Smooth muscle cell (in vitro differentiated cells): Measurements from ENCODE around the gene TTC12. TPM values are rescaled to one million over a fixed set of nuclear protein-coding genes. Genes with fewer than 3 reads are reported as not detected.

Experiments used
- DNase-seq: peaks from one replicate; lab custom pipeline; 2025; ENCODE audit not compliant: unreplicated experiment; lab: John Stamatoyannopoulos, UW
- H2AFZ ChIP-seq: fragments of 200-600 bp; sonication (generic); 2 replicates; pipeline ENCODE4 v1.6.0; 2016; ENCODE audit warnings: antibody characterized with exemption, low read depth, mild to moderate bottlenecking
- H3F3A ChIP-seq: fragments of 200-600 bp; sonication (generic); 2 replicates; pipeline ENCODE4 v1.6.0; 2017; ENCODE audit warnings: antibody characterized with exemption, low read depth
- H3K27ac ChIP-seq: fragments of 200-600 bp; sonication (generic); 2 replicates; pipeline ENCODE4 v1.5.1; 2016; ENCODE audit warnings: low read depth, mild to moderate bottlenecking
- H3K27me3 ChIP-seq: fragments of 200-600 bp; sonication (generic); 2 replicates; pipeline ENCODE4 v1.6.1; 2016; ENCODE audit warnings: low read depth, mild to moderate bottlenecking
- H3K36me3 ChIP-seq: fragments of 200-600 bp; sonication (generic); 2 replicates; pipeline ENCODE4 v1.5.1; 2016; ENCODE audit warnings: low read depth
- H3K4me1 ChIP-seq: fragments of 200-600 bp; sonication (generic); 2 replicates; pipeline ENCODE4 v1.5.1; 2016; ENCODE audit warnings: low read depth
- H3K4me2 ChIP-seq: fragments of 200-600 bp; sonication (generic); 2 replicates; pipeline ENCODE4 v1.6.0; 2016; ENCODE audit warnings: mild to moderate bottlenecking
- H3K4me3 ChIP-seq: fragments of 200-600 bp; sonication (generic); 2 replicates; pipeline ENCODE4 v1.5.1; 2016; ENCODE audit warnings: mild to moderate bottlenecking
- H3K79me2 ChIP-seq: fragments of 200-600 bp; sonication (generic); 2 replicates; pipeline ENCODE4 v1.6.0; 2016; ENCODE audit warnings: low read depth, mild to moderate bottlenecking
- H3K9ac ChIP-seq: fragments of 200-600 bp; sonication (generic); 2 replicates; pipeline ENCODE4 v1.6.0; 2016; ENCODE audit warnings: low read depth
- H3K9me3 ChIP-seq: fragments of 200-600 bp; sonication (generic); replicated peaks from 2 replicates; pipeline ENCODE4 v1.5.1; 2016; ENCODE audit warnings: low read depth
- H4K20me1 ChIP-seq: fragments of 200-600 bp; sonication (generic); 2 replicates; pipeline ENCODE4 v1.6.0; 2016; ENCODE audit warnings: low read depth
- WGBS: methylation state at CpG from one replicate; pipeline ENCODE4 v1.1.7; 2016; ENCODE audit warnings: low lambda C conversion rate; 5-methylcytosine and 5-hydroxymethylcytosine counted together
- polyA plus RNA-seq: library from polyadenylated mRNA; unstranded; fragments of >200 nt; fragmentation: Nextera tagmentation; extraction: Ambion mirVana; gene quantifications from 2 replicates; pipeline ENCODE4 v1.2.1, GENCODE V29; 2016
- total RNA-seq: library from RNA; depleted of rRNA; stranded (reverse); fragments of >200 nt; gene quantifications from 2 replicates; pipeline ENCODE4 v1.2.3, GENCODE V29; 2014
- TF ChIP-seq, protein P1 (sequence below): fragments of 200-600 bp; sonication (generic); IDR thresholded peaks from 2 replicates; pipeline ENCODE4 v1.5.1; 2017; ENCODE audit warnings: borderline replicate concordance, mild to moderate bottlenecking, antibody characterized with exemption; ENCODE audit not compliant: insufficient read depth, poor library complexity, severe bottlenecking

The TTC12 gene
- total and polyA plus RNA-seq, 2 experiments from 2014 or later: 5.8 to 8.8 TPM

DNA sequence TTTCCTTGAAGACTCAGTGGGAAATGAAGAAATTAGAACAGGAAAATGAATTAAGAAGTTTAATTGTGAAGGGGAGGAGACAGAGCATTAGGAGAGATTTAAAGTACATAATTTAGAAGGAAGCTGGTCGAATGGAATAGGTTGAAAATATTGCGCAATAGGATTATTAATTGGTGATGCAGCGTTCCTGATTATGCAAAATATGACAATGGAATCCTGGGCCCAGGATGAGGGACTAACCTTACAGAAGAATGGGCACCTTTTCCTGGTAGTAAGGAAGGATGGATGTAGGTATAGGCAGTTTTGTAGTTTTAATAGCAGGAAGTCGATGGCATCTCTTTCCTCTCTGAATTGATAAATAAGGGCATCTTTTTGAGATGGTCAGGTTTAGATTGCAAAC lies 7.8 kb downstream of the TTC12 start:
- no peaks in the 10 kb centered on the region for H3F3A ChIP-seq
- TF ChIP-seq, protein P1, sequence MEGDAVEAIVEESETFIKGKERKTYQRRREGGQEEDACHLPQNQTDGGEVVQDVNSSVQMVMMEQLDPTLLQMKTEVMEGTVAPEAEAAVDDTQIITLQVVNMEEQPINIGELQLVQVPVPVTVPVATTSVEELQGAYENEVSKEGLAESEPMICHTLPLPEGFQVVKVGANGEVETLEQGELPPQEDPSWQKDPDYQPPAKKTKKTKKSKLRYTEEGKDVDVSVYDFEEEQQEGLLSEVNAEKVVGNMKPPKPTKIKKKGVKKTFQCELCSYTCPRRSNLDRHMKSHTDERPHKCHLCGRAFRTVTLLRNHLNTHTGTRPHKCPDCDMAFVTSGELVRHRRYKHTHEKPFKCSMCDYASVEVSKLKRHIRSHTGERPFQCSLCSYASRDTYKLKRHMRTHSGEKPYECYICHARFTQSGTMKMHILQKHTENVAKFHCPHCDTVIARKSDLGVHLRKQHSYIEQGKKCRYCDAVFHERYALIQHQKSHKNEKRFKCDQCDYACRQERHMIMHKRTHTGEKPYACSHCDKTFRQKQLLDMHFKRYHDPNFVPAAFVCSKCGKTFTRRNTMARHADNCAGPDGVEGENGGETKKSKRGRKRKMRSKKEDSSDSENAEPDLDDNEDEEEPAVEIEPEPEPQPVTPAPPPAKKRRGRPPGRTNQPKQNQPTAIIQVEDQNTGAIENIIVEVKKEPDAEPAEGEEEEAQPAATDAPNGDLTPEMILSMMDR: no peak
- no peaks in the 10 kb centered on the region for H3K27me3 ChIP-seq
- no peak overlapping the region for H3K4me3 ChIP-seq
- no peak overlapping the region for H2AFZ ChIP-seq
- no peak overlapping the region for H3K9ac ChIP-seq
- no peaks in the 10 kb centered on the region for H4K20me1 ChIP-seq
- 85% methylated on average over 4 of the region's 4 CpGs for WGBS
- no peaks in the 10 kb centered on the region for H3K79me2 ChIP-seq
- H3K36me3 ChIP-seq: peaks cover 5% of the 10 kb centered on the region
- no peak for DNase-seq
- no peak overlapping the region for H3K4me2 ChIP-seq
- no peaks in the 10 kb centered on the region for H3K9me3 ChIP-seq
- no peak overlapping the region for H3K27ac ChIP-seq
- H3K4me1 ChIP-seq: no peaks in the 10 kb centered on the region

GRCh38 chr11:113324250-113324649 lies 9.9 kb downstream of the TTC12 start:
- DNase-seq: no peak
- Histone ChIP-seq H3K27ac (no peak overlapping the region), H3K9me3 (no peaks in the 10 kb centered on the region), H4K20me1 (no peaks in the 10 kb centered on the region), H3K4me2 (no peak overlapping the region), H3K4me1 (no peaks in the 10 kb centered on the region), H3K27me3 (no peaks in the 10 kb centered on the region), H2AFZ (no peak overlapping the region), H3F3A (no peaks in the 10 kb centered on the region), H3K4me3 (no peak overlapping the region), H3K79me2 (no peaks in the 10 kb centered on the region), H3K36me3 (peaks cover 5% of the 10 kb centered on the region), H3K9ac (no peak overlapping the region)
- 95% methylated on average over 5 of the region's 5 CpGs for WGBS
- TF ChIP-seq, protein P1: no peak

GRCh38 chr11:113329725-113330124 lies 15.3 kb downstream of the TTC12 start:
- TF ChIP-seq, protein P1: no peak
- no peaks in the 10 kb centered on the region for H3K9me3 ChIP-seq
- peaks cover 9% of the 10 kb centered on the region for H3K4me1 ChIP-seq
- no peak overlapping the region for H3K9ac ChIP-seq
- H3K4me3 ChIP-seq: no peak overlapping the region
- H2AFZ ChIP-seq: no peak overlapping the region
- 97% methylated on average over 2 of the region's 2 CpGs for WGBS
- H3K27ac ChIP-seq: no peak overlapping the region
- DNase-seq: no peak
- no peaks in the 10 kb centered on the region for H4K20me1 ChIP-seq
- H3K79me2 ChIP-seq: no peaks in the 10 kb centered on the region
- no peak overlapping the region for H3K4me2 ChIP-seq
- peaks cover 12% of the 10 kb centered on the region for H3K27me3 ChIP-seq
- no peaks in the 10 kb centered on the region for H3F3A ChIP-seq
- H3K36me3 ChIP-seq: peaks cover 5% of the 10 kb centered on the region

DNA sequence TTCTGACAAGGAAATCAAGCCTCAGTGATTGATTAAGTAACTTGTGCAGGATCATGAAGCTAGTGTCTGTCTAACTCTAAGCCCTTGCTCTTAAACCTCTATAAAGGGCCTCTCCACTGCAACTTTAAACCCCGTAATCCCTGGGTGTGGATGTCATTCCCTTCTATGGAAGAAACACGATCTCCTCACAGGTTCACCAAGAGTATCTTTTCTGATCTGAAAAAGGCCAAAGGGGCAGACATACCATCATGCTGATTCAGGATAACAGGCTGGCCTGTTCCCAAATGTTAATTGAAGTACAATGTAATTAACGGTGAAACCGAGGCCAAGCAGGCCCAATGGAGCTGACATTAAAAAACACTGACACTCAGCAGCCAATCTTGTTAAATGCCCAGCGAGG lies 17.1 kb downstream of the TTC12 start:
- 12% methylated on average over 5 of the region's 5 CpGs for WGBS
- Histone ChIP-seq H3K36me3 (peaks cover 4% of the 10 kb centered on the region), H3F3A (no peaks in the 10 kb centered on the region), H2AFZ (no peak overlapping the region), H3K4me3 (no peak overlapping the region), H3K9me3 (no peaks in the 10 kb centered on the region), H3K27ac (no peak overlapping the region), H3K4me2 (peak overlapping the region; percentile 20), H3K9ac (no peak overlapping the region), H3K27me3 (peaks cover 13% of the 10 kb centered on the region), H3K79me2 (no peaks in the 10 kb centered on the region), H4K20me1 (no peaks in the 10 kb centered on the region), H3K4me1 (peaks cover 9% of the 10 kb centered on the region)
- no peak for DNase-seq
- TF ChIP-seq, protein P1: no peak
